NCI-H524 treated with DMSO at 0.1 percent for 48 hours (cell line): Measurements from ENCODE around the gene DCLK3.

Source experiments
- DNase-seq: peaks from one replicate; lab custom pipeline; 2025; lab: John Stamatoyannopoulos, UW

The DCLK3 gene

DNA sequence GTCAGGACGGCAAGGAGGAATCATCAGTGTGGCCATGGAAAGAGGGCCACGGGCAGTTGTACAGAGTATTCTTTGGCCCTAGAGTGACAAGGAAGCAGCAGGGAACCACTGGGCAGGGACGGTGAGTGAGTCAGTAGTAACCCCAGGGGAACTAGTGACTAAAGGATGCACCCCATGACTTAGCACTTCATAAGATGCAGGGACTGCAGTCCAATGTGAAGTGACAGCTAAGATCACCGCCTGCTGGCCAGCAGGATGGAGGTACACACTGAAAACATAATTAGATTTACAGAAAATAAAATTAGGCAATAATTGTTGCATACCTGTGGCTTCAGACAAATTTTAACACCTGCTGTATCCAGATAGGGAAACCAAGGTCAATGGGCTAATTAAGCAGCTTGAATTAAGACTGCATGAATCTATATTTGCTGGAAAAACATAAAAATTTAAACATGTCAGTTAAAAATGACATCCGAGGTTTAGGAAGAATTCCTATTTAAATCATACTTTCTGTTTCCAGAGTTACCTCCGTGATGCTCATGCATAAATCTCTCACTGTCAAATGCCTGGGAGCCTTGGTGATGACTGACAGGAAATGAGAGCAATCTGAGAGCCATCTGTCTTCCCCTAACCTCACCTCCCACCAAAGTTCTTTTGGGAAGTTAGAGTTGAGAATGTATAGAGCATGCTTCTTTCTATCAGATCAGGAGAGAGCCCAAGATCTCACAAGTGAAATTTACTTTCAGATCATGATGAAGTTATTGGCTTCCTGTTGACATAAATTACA lies 56.5 kb downstream of the DCLK3 start:
- DNase-seq: no peak

DNA sequence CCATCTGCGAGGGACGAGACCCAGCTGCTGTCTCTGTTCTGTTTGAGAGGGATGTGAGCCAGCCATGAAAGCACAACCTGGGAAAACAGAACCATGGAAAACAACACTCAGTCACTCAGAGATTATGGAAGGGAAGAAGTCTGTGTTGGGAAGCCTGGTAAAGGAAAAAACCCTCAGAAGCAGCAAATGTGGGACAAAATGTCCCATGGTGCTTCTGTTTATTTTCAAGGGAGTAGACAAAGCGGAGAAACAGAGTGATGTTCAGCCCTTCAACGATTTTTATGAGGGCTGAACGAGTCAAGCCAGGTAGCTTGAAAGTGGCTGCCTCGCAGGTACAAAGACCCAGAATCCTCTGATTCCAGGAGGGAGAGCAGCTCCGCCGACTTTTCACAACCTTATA lies 59.3 kb downstream of the DCLK3 start:
- no peak for DNase-seq

DNA sequence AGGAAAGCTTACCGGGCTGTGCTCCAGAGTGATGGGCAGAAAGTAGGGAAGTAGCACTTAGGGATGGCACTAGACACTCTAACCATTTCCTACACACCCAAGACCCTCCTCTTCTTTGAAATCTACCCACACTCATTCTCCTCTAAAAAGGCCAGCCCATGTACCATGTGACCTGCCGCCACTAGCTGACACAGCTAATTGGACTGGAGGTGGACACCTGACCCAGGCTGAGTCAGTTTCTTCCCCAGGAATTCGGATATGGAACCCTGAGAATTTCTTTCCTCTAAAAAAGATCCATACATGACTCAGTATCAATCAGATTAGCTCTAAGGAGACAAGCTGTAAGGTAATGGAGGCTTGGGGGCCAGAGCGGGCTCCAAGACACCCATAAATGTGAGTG lies 60.1 kb downstream of the DCLK3 start:
- DNase-seq: no peak

DNA sequence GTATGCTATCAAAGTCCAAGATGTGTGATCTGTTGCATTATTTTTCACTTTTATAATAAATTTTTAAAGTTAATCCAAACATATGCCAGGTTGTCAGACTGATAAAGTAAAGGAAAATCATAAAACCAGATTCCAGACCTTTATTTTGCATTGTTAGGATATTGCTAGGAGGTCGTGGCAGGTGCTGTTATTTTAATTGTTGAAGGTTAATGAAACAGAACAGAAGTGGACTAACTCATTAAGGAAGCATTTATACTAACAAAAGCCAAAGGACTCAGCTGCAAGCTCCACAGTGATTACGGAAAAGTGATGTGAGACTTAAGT lies 63.1 kb downstream of the DCLK3 start:
- no peak for DNase-seq

DNA sequence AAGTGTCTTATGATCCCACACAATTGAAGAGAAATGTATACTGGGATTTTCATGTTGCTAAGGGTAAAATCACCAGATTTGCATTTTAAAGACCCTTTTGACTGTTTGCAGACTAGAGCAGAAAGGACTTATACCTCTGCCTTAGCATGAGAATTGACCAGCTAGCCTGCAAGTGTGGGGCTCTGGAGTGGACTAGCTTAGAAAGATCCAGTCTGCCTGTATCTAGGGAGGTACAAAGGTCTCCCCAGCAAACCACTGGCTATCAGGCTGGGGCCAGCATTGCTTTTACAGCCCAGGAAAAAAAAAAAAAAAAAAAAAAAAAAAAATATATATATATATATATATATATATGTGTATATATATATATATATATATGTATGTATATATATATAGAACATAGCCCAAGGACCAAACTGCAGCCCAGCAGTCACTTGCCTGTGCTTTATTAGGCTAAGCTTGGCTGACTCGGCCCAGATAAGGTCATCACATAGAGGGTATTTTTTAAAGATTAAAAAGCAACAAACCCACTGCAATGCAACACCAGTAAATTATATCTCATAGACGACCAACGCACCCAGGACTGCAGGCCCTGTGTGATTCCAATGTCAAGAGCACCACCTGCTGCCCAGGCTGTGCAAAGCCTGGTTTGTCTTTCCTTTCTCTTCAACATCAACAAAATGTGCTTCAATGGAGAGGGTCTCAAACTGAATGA lies 63.7 kb downstream of the DCLK3 start:
- peak; percentile 15 for DNase-seq

DNA sequence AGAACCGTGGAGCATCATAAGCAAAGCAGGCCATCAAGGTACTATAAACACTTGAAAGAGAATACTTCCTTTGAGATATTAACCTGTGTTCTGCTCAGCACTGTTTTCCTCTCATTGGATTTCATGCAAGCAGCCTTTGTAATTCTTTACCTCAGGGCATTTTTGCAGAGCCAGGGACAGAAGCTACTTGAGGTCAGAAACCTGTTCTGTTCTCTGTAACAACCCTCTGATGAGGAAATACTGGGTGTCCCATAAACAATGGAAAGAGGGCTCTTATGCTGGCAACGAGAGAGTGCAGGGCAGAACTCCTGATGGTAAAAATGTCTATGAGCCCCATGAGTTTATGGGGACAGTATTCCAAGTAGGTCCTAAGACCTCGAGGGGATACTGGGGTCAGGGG lies 66.0 kb downstream of the DCLK3 start:
- no peak for DNase-seq

DNA sequence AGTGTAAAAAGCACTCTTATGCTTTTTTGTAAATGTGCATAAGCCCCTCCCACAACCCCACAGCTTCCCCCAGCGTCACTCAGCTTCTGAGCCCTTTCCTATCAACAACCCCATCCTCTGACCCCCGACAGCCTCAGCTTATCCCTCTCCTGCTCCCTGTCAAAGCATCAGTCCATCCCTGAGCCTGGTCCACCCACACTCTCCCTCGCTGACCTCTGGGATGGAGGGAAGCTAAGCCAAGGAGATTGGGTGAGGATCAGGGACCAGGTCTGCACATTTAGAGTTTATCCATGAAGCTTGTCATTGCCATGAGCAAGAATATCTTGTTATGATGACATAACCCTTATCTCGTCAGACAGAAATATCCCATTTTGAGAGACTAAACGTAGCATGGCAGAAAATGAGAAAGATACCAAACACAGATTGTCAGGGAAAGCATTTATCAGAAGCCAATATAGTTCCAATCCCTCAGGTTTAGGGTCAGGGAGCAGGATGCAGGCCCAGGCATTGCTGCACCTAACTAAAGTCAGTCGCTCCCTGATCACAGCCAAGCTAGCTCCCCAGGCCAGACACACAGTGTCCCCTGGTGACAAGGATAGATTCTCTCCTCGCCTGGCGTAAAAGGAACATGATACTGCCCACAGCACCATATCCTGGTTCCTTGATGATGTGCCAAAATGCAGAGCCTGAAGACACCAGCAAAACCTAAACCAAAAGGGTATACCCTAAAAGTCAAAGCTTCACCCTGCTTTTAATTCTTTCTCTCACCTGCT lies 66.9 kb downstream of the DCLK3 start:
- no peak for DNase-seq

DNA sequence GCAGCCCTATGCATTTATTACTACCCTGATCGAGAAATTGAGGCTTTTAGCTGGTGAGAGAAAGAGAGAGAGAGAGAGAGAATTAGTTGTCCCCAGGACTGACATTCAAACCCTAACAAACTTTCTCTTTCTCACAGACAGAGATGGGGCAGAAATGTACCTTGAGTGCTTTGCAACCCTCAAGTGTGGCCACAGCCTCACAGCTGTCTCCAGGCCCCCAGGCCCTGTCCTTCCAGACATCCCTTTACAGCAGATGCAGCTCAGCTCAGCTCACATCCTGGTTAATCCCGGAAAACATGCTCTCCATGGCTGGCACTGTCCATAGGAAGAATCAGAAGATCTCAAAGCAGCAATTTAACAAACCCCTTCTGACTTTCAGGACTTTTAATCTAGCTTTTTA lies 67.6 kb downstream of the DCLK3 start:
- DNase-seq: no peak

DNA sequence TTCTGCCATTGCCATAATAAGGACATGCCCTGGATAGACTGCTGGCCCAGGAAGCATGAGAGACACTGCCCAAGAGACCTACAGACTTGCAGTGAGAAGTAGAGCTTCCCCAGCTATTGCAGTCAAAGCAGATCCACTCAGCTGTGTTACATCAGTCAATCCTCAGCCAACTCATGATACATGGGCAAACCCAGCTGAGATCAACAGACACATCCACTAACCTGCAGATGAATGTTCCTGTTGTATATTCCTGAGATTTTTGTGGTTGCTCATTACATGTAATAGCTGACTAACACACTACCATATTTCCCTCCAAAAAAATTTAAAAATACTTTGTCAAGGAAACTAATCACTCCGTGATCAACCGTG lies 68.6 kb downstream of the DCLK3 start:
- DNase-seq: no peak

DNA sequence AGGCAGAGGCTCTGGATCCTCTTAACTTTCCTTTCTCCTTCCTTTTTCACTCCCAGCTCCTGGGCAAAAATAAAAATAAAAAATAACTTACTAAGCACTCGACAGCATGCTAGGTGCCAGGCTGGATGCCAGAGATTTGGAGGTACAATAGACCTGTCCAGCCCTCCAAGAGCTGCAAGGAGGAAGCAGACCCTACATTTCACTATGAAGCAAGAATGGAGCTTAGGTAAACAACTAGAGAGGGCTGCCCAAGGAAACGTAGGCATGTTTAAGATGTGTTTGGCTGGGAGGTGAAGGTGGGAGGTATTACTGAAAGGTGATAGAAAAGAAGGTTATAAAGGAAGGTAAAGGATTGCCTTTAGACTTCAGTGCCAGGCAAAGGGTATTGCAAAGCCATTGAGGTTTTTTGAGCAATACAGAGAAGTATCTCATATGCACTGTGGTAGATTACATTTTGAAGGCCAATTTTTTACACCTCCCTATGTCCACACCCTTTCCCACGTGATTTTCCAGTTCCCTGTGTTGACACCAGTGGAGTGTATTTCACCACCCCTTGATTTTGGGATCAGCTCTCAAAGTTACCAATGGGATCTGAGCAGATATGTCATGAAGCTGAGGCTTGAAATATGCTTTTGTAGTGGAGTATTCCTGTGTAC lies 69.1 kb downstream of the DCLK3 start:
- no peak for DNase-seq

DNA sequence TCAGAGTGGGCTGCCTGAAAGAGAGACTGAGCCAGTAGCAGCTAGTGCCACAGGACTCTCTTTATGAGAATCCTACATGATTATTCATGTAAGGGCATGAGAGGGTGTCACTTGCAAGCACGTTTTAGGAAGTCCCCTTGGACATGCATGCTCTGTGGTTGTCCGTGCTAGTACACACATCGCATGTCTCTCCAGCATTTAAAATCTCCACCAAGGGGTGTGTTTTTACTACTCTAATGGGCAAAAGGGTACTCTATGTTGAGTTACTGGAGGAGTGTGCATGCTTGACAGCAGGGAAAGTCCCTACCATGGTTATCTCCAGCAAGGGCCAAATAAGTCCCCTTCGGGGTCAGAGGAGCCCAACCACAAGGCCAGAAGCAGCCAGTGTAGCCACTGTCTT lies 70.7 kb downstream of the DCLK3 start:
- no peak for DNase-seq

DNA sequence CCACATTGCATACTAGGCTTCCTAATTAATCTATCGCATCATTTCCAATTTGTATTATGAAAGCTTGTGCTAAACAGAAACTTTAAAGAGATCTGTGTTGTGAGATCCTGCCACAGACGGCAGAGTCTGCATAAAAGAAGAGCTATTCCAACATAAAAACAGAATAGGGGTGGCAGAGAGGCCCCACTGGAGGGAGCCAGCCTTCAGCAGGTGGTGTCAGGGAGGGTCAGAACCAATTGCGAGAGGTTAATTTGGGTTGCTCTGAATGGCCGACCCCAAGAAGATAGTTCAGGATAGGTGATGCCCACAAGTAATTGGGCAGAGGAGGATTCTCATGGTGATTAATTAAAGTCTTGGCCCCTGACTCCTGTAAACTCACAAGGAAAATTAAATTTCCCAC lies 74.8 kb downstream of the DCLK3 start:
- DNase-seq: no peak

DNA sequence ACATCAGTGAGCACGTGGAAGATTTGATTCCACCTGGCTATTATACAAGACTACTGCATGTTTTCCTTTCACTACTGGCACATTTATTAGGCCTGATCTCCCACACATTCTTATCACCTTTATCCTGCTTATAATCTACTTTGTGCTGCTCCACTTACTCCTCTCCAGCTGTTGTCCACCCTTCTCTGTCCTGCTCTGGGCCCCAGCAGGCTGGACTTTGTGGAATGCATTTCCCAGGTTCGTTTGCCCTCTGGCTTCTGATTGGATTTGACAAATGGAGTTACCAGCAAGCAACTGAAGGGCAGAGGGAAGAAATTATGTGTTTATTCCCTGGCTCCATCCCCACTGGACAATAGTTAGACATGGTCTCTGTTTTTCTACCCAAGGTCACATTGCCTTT lies 75.5 kb downstream of the DCLK3 start:
- no peak for DNase-seq

DNA sequence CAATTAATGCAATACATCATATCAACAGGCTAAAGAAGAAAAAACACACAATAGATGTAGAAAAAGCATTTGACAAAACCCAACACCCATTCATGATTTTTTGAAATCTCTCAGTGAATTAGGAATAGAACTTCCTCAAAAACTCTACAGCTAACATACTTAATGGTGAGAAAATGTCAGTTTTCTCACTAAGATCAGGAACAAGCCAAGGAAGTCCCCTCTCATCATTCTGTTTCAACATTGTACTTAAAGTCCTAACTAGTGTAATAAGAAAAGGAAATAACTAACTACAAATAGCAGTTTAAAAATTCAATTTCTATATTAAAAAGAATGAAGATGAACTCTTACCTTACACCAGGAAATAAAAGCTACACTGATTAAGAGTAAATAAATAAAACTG lies 77.8 kb downstream of the DCLK3 start:
- no peak for DNase-seq

DNA sequence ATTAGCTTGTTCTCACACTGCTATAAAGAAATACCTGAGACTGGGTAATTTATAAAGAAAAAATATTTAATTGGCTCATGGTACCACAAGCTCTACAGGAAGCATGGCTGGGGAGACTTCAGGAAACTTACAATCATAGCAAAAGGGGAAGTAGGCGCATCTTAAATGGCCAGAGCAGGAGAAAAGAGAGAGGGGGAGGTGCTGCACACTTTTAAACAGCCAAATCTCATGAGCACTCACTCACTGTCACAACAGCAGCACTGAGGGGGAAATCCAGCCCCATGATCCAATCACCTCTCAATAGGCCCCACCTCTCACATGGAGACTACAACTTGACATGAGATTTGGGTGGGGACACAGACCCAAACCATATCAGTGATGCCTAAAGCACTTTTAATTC lies 82.5 kb downstream of the DCLK3 start:
- DNase-seq: no peak

DNA sequence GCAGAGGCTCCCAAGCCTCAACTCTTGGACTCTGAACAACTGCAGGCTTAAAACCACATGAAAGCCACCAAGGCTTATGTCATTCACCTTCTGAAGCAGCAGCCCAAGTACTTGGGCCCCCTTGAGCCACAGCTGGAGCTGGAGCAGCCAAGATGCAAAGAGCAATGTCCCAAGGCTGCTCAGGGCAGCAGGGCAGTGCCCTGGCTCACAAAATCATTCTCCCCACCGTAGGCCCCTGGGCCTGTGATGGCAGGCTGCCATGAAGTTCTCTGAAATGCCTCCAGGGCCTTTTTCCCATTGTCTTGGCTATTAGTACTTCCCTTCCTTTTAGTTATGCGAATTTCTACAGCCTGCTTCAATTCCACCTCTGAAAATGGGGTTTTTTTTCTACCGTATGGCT lies 83.4 kb downstream of the DCLK3 start:
- no peak for DNase-seq

DNA sequence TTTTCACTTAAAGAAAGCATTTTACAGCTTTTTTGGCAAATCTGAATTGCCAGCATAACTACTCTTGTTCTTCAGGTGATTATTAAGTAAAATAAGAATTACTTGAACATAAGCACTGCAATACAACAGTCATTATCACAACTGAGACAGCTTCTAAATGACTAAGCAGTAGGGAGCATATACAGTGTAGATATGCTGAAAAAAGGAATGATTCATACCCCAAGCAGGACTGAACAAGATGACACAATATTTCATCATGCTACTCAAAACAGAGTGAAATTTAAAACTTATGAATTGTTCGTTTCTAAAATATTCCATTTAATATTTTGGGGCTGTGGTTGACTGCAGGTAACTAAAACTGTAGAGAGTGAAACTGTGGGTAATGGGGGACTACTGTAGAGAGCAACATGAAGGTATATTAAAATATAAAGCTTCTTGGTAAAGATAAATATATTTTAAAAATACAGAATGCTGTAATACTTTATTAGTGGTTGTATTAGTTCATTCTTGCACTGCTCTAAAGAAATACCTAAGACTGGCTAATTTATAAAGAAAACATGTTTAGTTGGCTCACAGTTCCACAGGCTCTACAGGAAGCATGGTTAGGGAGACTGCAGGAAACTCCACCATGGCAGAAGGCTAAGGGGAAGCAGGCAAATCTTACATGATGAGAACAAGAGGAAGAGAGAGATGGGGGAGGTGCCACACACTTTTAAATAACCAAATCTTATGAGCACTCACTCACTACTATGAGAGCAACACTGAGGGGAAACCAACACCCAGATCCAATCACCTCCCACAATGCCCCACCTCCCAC lies 84.8 kb downstream of the DCLK3 start:
- DNase-seq: no peak

DNA sequence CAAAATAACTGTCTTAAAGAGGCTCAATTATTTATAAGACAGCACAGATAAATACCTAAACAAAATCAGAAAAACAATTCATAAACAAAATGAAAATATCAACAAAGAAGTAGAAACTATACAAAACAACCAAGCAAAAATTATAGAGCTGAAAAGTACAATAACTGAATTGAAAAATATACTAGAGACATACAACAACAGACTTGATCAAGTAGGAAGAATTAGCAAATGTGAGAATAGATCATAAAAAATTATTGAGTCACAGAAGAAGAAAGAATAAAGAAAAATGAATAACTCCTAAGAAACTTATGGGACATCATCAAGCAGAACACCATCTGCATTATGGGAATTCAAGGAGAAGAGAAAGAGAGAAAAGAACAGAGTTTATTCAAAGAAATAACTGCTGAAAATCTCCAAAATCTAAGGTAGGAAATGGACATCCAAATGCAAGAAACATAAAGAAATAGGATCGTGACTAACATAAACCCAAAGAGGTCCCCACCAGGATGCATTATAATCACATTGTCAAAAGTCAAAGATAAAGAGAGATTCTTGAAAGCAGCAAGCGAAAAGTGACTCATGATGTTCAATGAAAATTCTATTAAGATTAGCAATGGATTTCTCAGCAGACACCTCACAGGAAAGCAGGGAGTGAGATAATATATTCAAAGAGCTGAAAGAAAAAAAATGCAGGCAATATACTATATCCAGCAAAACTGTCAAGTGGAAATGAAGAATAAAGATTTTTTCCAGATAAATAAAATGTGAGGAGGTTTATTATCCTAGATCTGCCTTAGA lies 85.9 kb downstream of the DCLK3 start:
- DNase-seq: no peak

DNA sequence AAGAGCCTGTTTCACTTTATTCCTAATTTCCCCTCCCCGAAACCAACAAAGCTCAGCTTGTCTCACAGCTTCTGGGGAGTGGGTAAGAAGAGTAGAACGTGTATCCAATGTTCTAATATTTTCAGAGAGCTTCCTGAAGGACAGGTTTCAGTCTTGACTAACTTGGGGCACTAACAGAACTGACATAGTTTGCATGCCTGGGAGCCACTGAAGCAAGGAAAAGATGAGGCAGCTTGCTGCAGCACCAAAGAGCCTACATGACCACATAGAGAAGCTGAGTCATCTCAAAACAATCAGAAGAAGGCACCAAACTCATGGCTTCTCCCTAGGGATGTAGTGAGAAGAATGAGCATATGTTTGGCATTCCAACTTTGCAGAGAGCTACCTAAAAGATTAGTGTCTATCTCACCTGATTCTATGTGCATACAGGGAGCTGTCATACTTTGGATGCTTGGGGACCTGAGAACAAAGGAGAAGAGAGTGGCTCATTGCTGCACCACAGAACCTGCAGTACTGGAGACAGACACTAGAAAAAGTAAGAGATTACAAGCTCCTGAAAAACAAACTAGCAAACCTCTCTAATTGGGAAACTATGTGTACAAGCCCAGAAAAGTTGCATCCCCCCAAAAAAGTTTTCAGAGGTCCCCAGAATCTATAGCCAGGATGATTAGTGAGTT lies 86.9 kb downstream of the DCLK3 start:
- DNase-seq: no peak

DNA sequence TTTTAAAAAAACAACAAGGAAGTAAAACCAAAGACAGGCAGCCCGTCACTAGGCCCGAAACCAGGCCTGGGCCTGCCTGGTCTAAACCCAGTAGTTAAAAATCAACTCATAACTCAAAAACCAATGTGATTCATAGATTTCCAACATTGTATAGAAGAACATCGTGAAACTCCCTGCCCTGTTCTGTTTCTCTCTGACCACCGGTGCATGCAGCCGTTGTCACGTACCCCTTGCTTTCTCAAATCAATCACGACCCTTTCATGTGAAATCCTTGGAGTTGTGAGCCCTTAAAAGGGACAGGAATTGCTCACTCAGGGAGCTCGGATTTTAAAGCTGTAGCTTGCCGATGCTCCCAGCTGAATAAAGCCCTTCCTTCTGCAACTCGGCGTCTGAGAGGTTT lies 89.5 kb downstream of the DCLK3 start:
- DNase-seq: no peak
